Calu3 (cell line): ENCODE measurements around the gene RBL2. TPM values are rescaled to one million over a fixed set of nuclear protein-coding genes. Genes with fewer than 3 reads are reported as not detected.

ENCODE experiments used
- BruUV-seq: library from RNA; stranded (reverse); fragments of 400-500 nt; replicated peaks from 2 replicates; lab custom pipeline; 2021; lab: Mats Ljungman, UMichigan
- CTCF ChIA-PET: fragments of 300-600 bp; sonication (Branson Sonifier 250); formaldehyde crosslinking; loops from one replicate; lab custom pipeline; 2022; ENCODE audit warnings: antibody characterized with exemption; lab: Charles Lee
- DNase-seq: peaks from one replicate; pipeline ENCODE4 v3.0.0; 2022
- H3K27ac Mint-ChIP-seq: one replicate; pipeline ENCODE4 v1.8.0; 2022; ENCODE audit warnings: mixed read lengths; ENCODE audit not compliant: unreplicated experiment
- H3K27me3 Mint-ChIP-seq: one replicate; pipeline ENCODE4 v1.8.0; 2022; ENCODE audit warnings: mixed read lengths; ENCODE audit not compliant: unreplicated experiment
- H3K36me3 Mint-ChIP-seq: one replicate; pipeline ENCODE4 v1.8.0; 2022; ENCODE audit warnings: mild to moderate bottlenecking, moderate library complexity, mixed read lengths; ENCODE audit not compliant: insufficient read depth, unreplicated experiment
- H3K4me1 Mint-ChIP-seq: one replicate; pipeline ENCODE4 v1.8.0; 2022; ENCODE audit warnings: mild to moderate bottlenecking, low read depth, mixed read lengths; ENCODE audit not compliant: unreplicated experiment
- H3K4me3 Mint-ChIP-seq: one replicate; pipeline ENCODE4 v1.8.0; 2022; ENCODE audit warnings: mild to moderate bottlenecking, low read depth, moderate library complexity, mixed read lengths; ENCODE audit not compliant: unreplicated experiment
- H3K9me3 Mint-ChIP-seq: one replicate; pipeline ENCODE4 v1.8.0; 2022; ENCODE audit warnings: low read depth, mixed read lengths; ENCODE audit not compliant: unreplicated experiment
- intact Hi-C: fragments of 100-400 bp; cut with micrococcal nuclease; formaldehyde crosslinking; loops from one replicate; pipeline ENCODE4 v1.10.0; 2022; ENCODE audit not compliant: unreplicated experiment
- total RNA-seq: library from RNA; stranded (reverse); gene quantifications from 2 replicates; pipeline ENCODE4 v1.2.3, GENCODE V29; 2022
- TF ChIP-seq, protein P1 (sequence below): fragments of 200-600 bp; IDR thresholded peaks from one replicate; pipeline ENCODE4 v1.8.0; 2022; ENCODE audit warnings: antibody characterized with exemption; ENCODE audit not compliant: unreplicated experiment

Gene RBL2
- total RNA-seq, 1 experiment from 2014 or later: 62.8 TPM

DNA sequence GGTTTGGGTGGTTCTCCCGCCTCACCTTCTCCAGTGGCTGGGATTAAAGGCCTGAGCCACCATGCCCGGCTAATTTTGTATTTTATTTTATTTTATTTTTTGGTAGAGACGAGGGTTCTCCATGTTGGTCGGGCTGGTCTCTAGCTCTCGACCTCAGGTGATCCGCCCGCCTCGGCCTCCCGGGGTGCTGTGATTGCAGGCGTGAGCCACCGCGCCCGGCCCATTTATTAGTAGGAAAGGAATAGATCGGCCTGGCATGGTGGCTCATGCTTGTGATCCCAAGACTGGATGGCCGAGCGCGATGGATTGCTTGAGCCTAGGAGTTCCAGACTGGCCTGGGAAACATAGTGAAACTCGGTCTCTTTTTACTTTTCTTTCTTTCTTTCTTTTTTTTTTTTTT, 20.4 kb upstream of the RBL2 start:
- Mint-ChIP-seq H3K9me3 (no peaks in the 10 kb centered on the region), H3K36me3 (peaks cover 12% of the 10 kb centered on the region), H3K27ac (peak overlapping the region; percentile 59), H3K4me3 (peak overlapping the region; percentile 70), H3K27me3 (no peaks in the 10 kb centered on the region), H3K4me1 (peaks cover 21% of the 10 kb centered on the region)
- intact Hi-C loops: loop anchor here (2.0 kb wide), 2 partner anchors 15 to 39 kb away; no protein-coding TSS in a partner anchor
- DNase-seq: no peak
- CTCF ChIA-PET: interaction anchor here (0.5 kb wide), 1 partner anchor 108 kb away, joined by 4 read pairs; no protein-coding TSS in a partner anchor
- TF ChIP-seq, protein P1, sequence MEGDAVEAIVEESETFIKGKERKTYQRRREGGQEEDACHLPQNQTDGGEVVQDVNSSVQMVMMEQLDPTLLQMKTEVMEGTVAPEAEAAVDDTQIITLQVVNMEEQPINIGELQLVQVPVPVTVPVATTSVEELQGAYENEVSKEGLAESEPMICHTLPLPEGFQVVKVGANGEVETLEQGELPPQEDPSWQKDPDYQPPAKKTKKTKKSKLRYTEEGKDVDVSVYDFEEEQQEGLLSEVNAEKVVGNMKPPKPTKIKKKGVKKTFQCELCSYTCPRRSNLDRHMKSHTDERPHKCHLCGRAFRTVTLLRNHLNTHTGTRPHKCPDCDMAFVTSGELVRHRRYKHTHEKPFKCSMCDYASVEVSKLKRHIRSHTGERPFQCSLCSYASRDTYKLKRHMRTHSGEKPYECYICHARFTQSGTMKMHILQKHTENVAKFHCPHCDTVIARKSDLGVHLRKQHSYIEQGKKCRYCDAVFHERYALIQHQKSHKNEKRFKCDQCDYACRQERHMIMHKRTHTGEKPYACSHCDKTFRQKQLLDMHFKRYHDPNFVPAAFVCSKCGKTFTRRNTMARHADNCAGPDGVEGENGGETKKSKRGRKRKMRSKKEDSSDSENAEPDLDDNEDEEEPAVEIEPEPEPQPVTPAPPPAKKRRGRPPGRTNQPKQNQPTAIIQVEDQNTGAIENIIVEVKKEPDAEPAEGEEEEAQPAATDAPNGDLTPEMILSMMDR: no peak
- BruUV-seq: no TSS peak

DNA sequence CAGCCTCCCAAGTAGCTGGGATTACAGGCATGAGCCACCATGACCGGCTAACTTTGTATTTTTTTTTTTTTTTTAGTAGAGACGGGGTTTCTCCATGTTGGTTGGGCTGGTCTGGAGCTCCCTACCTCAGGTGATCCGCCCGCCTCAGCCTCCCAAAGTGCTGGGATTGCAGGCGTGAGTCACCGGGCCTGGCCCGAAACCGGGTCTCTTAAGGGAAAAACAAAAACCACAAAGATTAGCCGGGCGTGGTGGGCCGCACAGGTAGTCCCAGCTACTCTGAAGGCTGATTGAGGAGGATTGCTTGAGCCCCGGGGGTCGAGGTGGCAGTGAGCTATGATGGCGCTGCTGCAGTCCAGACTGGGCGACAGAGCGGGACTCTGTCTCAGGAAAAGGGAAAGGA, 19.9 kb upstream of the RBL2 start:
- Mint-ChIP-seq H3K4me3 (peak overlapping the region; percentile 70), H3K36me3 (peaks cover 12% of the 10 kb centered on the region), H3K27ac (peak overlapping the region; percentile 59), H3K9me3 (no peaks in the 10 kb centered on the region), H3K4me1 (peaks cover 21% of the 10 kb centered on the region), H3K27me3 (no peaks in the 10 kb centered on the region)
- BruUV-seq: no TSS peak
- DNase-seq: peak; percentile 56
- CTCF ChIA-PET: interaction anchor here (0.6 to 1.3 kb wide), 4 partner anchors 206 to 359 kb away, joined by 3 to 4 read pairs (median 3); partner anchors contain the start of gene CHD9
- intact Hi-C loops: loop anchor here (2.0 kb wide), 2 partner anchors 14 to 40 kb away; no protein-coding TSS in a partner anchor
- TF ChIP-seq, protein P1: no peak

DNA sequence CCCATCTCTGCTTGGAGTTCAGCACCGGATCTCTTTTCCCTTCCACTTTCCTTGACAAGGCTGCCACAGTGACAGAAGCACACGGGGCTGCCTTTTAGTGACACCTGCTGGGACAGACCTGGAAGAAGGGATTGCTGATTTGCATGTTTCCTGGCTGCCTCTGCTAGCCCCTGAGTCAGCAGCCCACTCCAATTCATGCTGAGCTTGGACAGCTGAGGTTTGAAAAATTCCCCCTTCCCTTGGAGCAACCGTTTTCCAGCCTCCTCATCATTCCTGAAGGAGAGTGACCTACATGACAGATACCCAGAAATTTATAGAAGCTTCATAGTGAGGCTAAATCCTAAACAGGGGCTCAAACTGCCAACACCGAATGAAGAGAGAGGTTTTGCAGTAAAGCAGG, 18.8 kb upstream of the RBL2 start:
- H3K27me3 Mint-ChIP-seq: no peaks in the 10 kb centered on the region
- DNase-seq: peak; percentile 56
- no peak overlapping the region for H3K27ac Mint-ChIP-seq
- peaks cover 21% of the 10 kb centered on the region for H3K4me1 Mint-ChIP-seq
- intact Hi-C loops: loop anchor here (2.0 kb wide), 2 partner anchors 13 to 41 kb away; no protein-coding TSS in a partner anchor
- no peaks in the 10 kb centered on the region for H3K9me3 Mint-ChIP-seq
- TF ChIP-seq, protein P1: no peak
- BruUV-seq: no TSS peak
- H3K4me3 Mint-ChIP-seq: peak overlapping the region; percentile 70
- H3K36me3 Mint-ChIP-seq: peaks cover 12% of the 10 kb centered on the region
- CTCF ChIA-PET: interaction anchor here (1.0 to 1.3 kb wide), 3 partner anchors 10 to 207 kb away, joined by 3 read pairs; no protein-coding TSS in a partner anchor

DNA sequence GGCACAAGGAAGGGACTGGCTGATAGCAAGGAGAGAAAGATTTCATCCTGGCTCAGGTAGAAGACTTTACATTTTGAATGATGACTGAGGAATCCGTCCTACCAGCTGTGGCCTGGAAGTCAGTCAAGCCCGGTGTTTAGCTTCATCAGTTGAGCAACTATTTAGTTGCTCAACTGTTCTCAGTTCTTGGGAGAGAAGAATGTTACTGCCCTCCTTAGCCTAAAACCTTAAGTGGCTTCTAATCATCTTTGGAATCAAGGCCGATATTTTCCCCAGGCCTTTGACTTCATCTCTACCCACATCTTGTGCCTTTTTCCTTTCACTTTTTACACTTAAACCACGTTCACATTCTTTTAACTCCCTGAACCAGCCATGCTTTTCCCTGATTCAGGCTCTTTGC, 17.3 kb upstream of the RBL2 start:
- intact Hi-C loops: no loop called here
- Mint-ChIP-seq H3K4me3 (no peak overlapping the region), H3K27me3 (no peaks in the 10 kb centered on the region), H3K9me3 (no peaks in the 10 kb centered on the region), H3K4me1 (peaks cover 21% of the 10 kb centered on the region), H3K36me3 (peaks cover 12% of the 10 kb centered on the region), H3K27ac (no peak overlapping the region)
- CTCF ChIA-PET: no interaction called here
- TF ChIP-seq, protein P1: no peak
- DNase-seq: no peak
- no TSS peak for BruUV-seq
